Measurements from ENCODE around the gene PDZD2. TPM values are rescaled to one million over a fixed set of nuclear protein-coding genes. Genes with fewer than 3 reads are reported as not detected.

The PDZD2 gene
- total RNA-seq, 1 donor from 2014 or later, result 70.9 TPM

- Histone ChIP-seq H3K4me3 (no peak overlapping the region), H3K36me3 (no peaks in the 10 kb centered on the region), H3K9me3 (no peaks in the 10 kb centered on the region), H3K27me3 (no peaks in the 10 kb centered on the region), H3K4me1 (no peaks in the 10 kb centered on the region), H3K27ac (no peak overlapping the region)
- intact Hi-C loops (cut with DNase I), result no loop called here
- ATAC-seq (no peak), DNase-seq (no peak)
- no peak for TF ChIP-seq CTCF (IDR thresholded peaks at IDR 0.05)
Observed at GRCh38 chr5:31717561-31717960, 78.6 kb downstream of the PDZD2 start.

- Histone ChIP-seq H3K27ac (no peak overlapping the region), H3K27me3 (no peaks in the 10 kb centered on the region), H3K36me3 (no peaks in the 10 kb centered on the region), H3K4me3 (no peak overlapping the region), H3K4me1 (no peaks in the 10 kb centered on the region), H3K9me3 (no peaks in the 10 kb centered on the region)
- intact Hi-C loops (cut with DNase I), result no loop called here
- ATAC-seq (no peak), DNase-seq (no peak)
- TF ChIP-seq CTCF (IDR thresholded peaks at IDR 0.05), result no peak
Observed at GRCh38 chr5:31720004-31720403, 81.1 kb downstream of the PDZD2 start.

- Histone ChIP-seq H3K4me3 (no peak overlapping the region), H3K27ac (no peak overlapping the region), H3K9me3 (no peaks in the 10 kb centered on the region), H3K36me3 (no peaks in the 10 kb centered on the region), H3K27me3 (no peaks in the 10 kb centered on the region), H3K4me1 (no peaks in the 10 kb centered on the region)
- DNase-seq (no peak), ATAC-seq (no peak)
- TF ChIP-seq CTCF (IDR thresholded peaks at IDR 0.05), result no peak
- intact Hi-C loops (cut with DNase I), result no loop called here
Observed at GRCh38 chr5:31720811-31721345, 81.9 kb downstream of the PDZD2 start.

- Histone ChIP-seq H3K9me3 (no peaks in the 10 kb centered on the region), H3K27me3 (no peaks in the 10 kb centered on the region), H3K4me1 (no peaks in the 10 kb centered on the region), H3K27ac (no peak overlapping the region), H3K36me3 (no peaks in the 10 kb centered on the region), H3K4me3 (no peak overlapping the region)
- no peak for TF ChIP-seq CTCF (IDR thresholded peaks at IDR 0.05)
- ATAC-seq, result no peak
- no peak for DNase-seq
- intact Hi-C loops (cut with DNase I), result no loop called here
Observed at GRCh38 chr5:31722111-31722510, 83.2 kb downstream of the PDZD2 start.

- ATAC-seq (no peak), DNase-seq (no peak)
- intact Hi-C loops (cut with DNase I), result no loop called here
- Histone ChIP-seq H3K27ac (no peak overlapping the region), H3K27me3 (no peaks in the 10 kb centered on the region), H3K4me1 (no peaks in the 10 kb centered on the region), H3K9me3 (no peaks in the 10 kb centered on the region), H3K36me3 (no peaks in the 10 kb centered on the region), H3K4me3 (no peak overlapping the region)
- no peak for TF ChIP-seq CTCF (IDR thresholded peaks at IDR 0.05)
Observed at GRCh38 chr5:31725996-31726395, 87.1 kb downstream of the PDZD2 start.

GRCh38 chr5:31726952-31727351, 88.0 kb downstream of the PDZD2 start:
- intact Hi-C loops (cut with DNase I), result no loop called here
- no peak for ATAC-seq
- Histone ChIP-seq H3K36me3 (no peaks in the 10 kb centered on the region), H3K9me3 (no peaks in the 10 kb centered on the region), H3K4me3 (no peak overlapping the region), H3K4me1 (no peaks in the 10 kb centered on the region), H3K27ac (no peak overlapping the region), H3K27me3 (no peaks in the 10 kb centered on the region)
- TF ChIP-seq CTCF (IDR thresholded peaks at IDR 0.05), result no peak
- no peak for DNase-seq

All from upper lobe of right lung (tissue), 1 donor.